K562 (cell line): ENCODE results near the gene RNF26. TPM values are rescaled to one million over a fixed set of nuclear protein-coding genes. Genes with fewer than 3 reads are reported as not detected.

ENCODE experiments used
- ATAC-seq: fragments of 200-7000 bp; cut with Tn5 transposase; 3 replicates; pipeline ENCODE4 v1.9.1; 2020; ENCODE audit warnings: moderate library complexity
- BruUV-seq: library from RNA; stranded (reverse); fragments of 400-500 nt; replicated peaks from 2 replicates; lab custom pipeline; 2021; lab: Mats Ljungman, UMichigan
- CTCF ChIA-PET: fragments of 300-600 bp; formaldehyde crosslinking; extraction: SDS; loops from one replicate; lab custom pipeline; 2021; ENCODE audit warnings: low intra/inter-chr PET ratio; lab: Yijun Ruan, JAX
- POLR2A ChIA-PET: fragments of 300-600, 350-650 bp; sonication (Branson Sonifier 250); formaldehyde crosslinking; extraction: SDS; loops from one replicate; lab custom pipeline; 2021; ENCODE audit warnings: antibody characterized with exemption, inconsistent platforms; lab: Yijun Ruan, JAX
- DNase-seq, 4 experiments: peaks; one replicate each; pipeline versions ENCODE4 v3.0.0 to v3.0.0-alpha.2; 2011 to 2018; ENCODE audit warnings: low spot score in 3 of 4, mixed read lengths in 3 of 4; ENCODE audit errors: extremely low read depth in 1 of 4
- FAIRE-seq: peaks from 2 replicates; lab custom pipeline; 2011; peaks lifted over from hg19 to GRCh38; lab: Jason Lieb, UNC
- H2AFZ ChIP-seq: 2 replicates; pipeline ENCODE4 v1.6.0; 2011; ENCODE audit warnings: low read depth, low read length, control low read depth, inconsistent platforms
- H3K27ac ChIP-seq: fragments of 200-600 bp; 3 replicates; pipeline ENCODE4 v1.8.0; 2011; ENCODE audit warnings: low read depth, mild to moderate bottlenecking, control low read depth, inconsistent platforms, low read length, moderate library complexity, mixed read lengths; ENCODE audit errors: extremely low read depth
- H3K27me3 ChIP-seq, 2 experiments: fragments of 300-600 bp in 1 of 2; 2 replicates in 1 of 2; 3 replicates in 1 of 2; pipeline versions ENCODE4 v1.6.0 to v1.8.0; 2011; ENCODE audit warnings: inconsistent platforms in 2 of 2, low read length in 2 of 2, mild to moderate bottlenecking in 1 of 2, mixed read lengths in 1 of 2, moderate library complexity in 1 of 2; ENCODE audit not compliant: control insufficient read depth in 2 of 2, insufficient read depth in 2 of 2
- H3K36me3 ChIP-seq: fragments of 300-600 bp; 3 replicates; pipeline ENCODE4 v1.8.0; 2011; ENCODE audit warnings: mild to moderate bottlenecking, low read length, inconsistent platforms; ENCODE audit not compliant: control insufficient read depth, insufficient read depth
- H3K4me1 ChIP-seq, 2 experiments: fragments of 200-600 bp in 1 of 2; replicated peaks in 1 of 2; 2 replicates in 1 of 2; 3 replicates in 1 of 2; pipeline versions ENCODE4 v1.5.1 to v1.8.0; 2011; ENCODE audit warnings: inconsistent platforms in 2 of 2, low read length in 2 of 2, mild to moderate bottlenecking in 1 of 2, mixed read lengths in 1 of 2, moderate library complexity in 1 of 2; ENCODE audit not compliant: control insufficient read depth in 2 of 2, insufficient read depth in 2 of 2
- H3K4me2 ChIP-seq: 2 replicates; pipeline ENCODE4 v1.6.1; 2011; ENCODE audit warnings: low read length, control low read depth, inconsistent platforms, mixed read lengths; ENCODE audit not compliant: insufficient read depth
- H3K4me3 ChIP-seq: fragments of 200-600 bp; sonication (generic), shearing (Covaris generic); 2 replicates; pipeline ENCODE4 v1.5.1; 2016; ENCODE audit warnings: control low read depth, inconsistent platforms
- H3K79me2 ChIP-seq: fragments of 200-600 bp; 3 replicates; pipeline ENCODE4 v1.8.0; 2011; ENCODE audit warnings: low read length, inconsistent platforms; ENCODE audit not compliant: control insufficient read depth, insufficient read depth
- H3K9ac ChIP-seq, 2 experiments: 2 replicates each; pipeline versions ENCODE4 v1.6.0 to v1.6.1; 2011; ENCODE audit warnings: low read depth in 2 of 2, low read length in 2 of 2, control low read depth in 1 of 2, inconsistent platforms in 1 of 2, mild to moderate bottlenecking in 1 of 2, mixed read lengths in 1 of 2; ENCODE audit not compliant: insufficient read depth in 1 of 2
- H3K9me1 ChIP-seq: one replicate; pipeline ENCODE4 v1.6.0; 2011; ENCODE audit warnings: inconsistent platforms, mild to moderate bottlenecking, low read length, moderate library complexity; ENCODE audit not compliant: control insufficient read depth, insufficient read depth
- H3K9me3 ChIP-seq: replicated peaks from 2 replicates; pipeline ENCODE4 v1.5.1; 2011; ENCODE audit warnings: low read depth, low read length, inconsistent platforms; ENCODE audit not compliant: control insufficient read depth, insufficient read depth
- H4K20me1 ChIP-seq: replicated peaks from 2 replicates; pipeline ENCODE4 v1.6.1; 2011; ENCODE audit warnings: low read length, inconsistent platforms, mixed read lengths; ENCODE audit not compliant: control insufficient read depth, insufficient read depth
- HMBOX1 ChIP-seq: sonication (generic); IDR thresholded peaks from 2 replicates; pipeline ENCODE4 v1.6.1; 2016
- ID3 ChIP-seq, 2 experiments: fragments of 250-450 bp in 1 of 2; fragments of 450-650 bp in 1 of 2; sonication (Bioruptor Pico) in 1 of 2; IDR thresholded peaks; 2 replicates each; pipeline versions ENCODE4 v1.6.1 to v1.8.0; 2016 to 2021; ENCODE audit warnings: mild to moderate bottlenecking in 2 of 2, moderate library complexity in 2 of 2, missing compliant biosample characterization in 1 of 2, missing genetic modification characterization in 1 of 2
- IFI16 ChIP-seq: fragments of 250-450 bp; sonication (Bioruptor Pico); IDR thresholded peaks from 2 replicates; pipeline ENCODE4 v2.1.2; 2022; ENCODE audit warnings: mild to moderate bottlenecking, inconsistent platforms
- NR0B1 ChIP-seq: fragments of 450-650 bp; IDR thresholded peaks from one replicate; pipeline ENCODE4 v1.6.1; 2018; ENCODE audit warnings: mild to moderate bottlenecking, moderate library complexity; ENCODE audit not compliant: partially characterized antibody
- NR2C1 ChIP-seq, 2 experiments: fragments of 450-650 bp; IDR thresholded peaks; 2 replicates each; pipeline ENCODE4 v1.6.1; 2017; ENCODE audit warnings: mild to moderate bottlenecking in 2 of 2, antibody characterized with exemption in 1 of 2, inconsistent platforms in 1 of 2, missing compliant biosample characterization in 1 of 2, missing genetic modification characterization in 1 of 2
- PCBP1 ChIP-seq: fragments of 200-400 bp; formaldehyde crosslinking; IDR thresholded peaks from 2 replicates; pipeline ENCODE4 v1.6.1; 2018; ENCODE audit warnings: mild to moderate bottlenecking, low read depth, low read length; ENCODE audit not compliant: poor library complexity, severe bottlenecking
- RFX7 ChIP-seq: fragments of 250-450 bp; sonication (Bioruptor Pico); IDR thresholded peaks from 2 replicates; pipeline ENCODE4 v1.5.1; 2021; ENCODE audit warnings: mild to moderate bottlenecking
- SAFB ChIP-seq: fragments of 200-400 bp; formaldehyde crosslinking; IDR thresholded peaks from 2 replicates; pipeline ENCODE4 v1.6.1; 2017; ENCODE audit warnings: low read depth, low read length, borderline replicate concordance
- SMARCB1 ChIP-seq: IDR thresholded peaks from 2 replicates; pipeline ENCODE4 v1.6.1; 2011; ENCODE audit warnings: improper control_type of control experiment, low read depth; ENCODE audit not compliant: insufficient read length
- SNIP1 ChIP-seq: fragments of 450-650 bp; IDR thresholded peaks from 2 replicates; pipeline ENCODE4 v1.7.1; 2017; ENCODE audit warnings: low read depth, mild to moderate bottlenecking
- TBL1XR1 ChIP-seq, 2 experiments: IDR thresholded peaks; 2 replicates each; pipeline ENCODE4 v1.6.1; 2012; ENCODE audit warnings: improper control_type of control experiment in 2 of 2, low read length in 2 of 2, mild to moderate bottlenecking in 1 of 2
- ZNF444 ChIP-seq: fragments of 250-450 bp; sonication (Bioruptor Pico); IDR thresholded peaks from 2 replicates; pipeline ENCODE4 v1.4.0; 2020; ENCODE audit warnings: mild to moderate bottlenecking, moderate library complexity
- ZNF707 ChIP-seq: fragments of 250-450 bp; sonication (Bioruptor Pico); conservative IDR thresholded peaks from 2 replicates; pipeline ENCODE4 v1.8.0; 2022; ENCODE audit warnings: inconsistent platforms, mild to moderate bottlenecking, moderate library complexity
- WGBS: fragments of 100-300 bp; shearing (Covaris generic); methylation state at CpG from one replicate; pipeline ENCODE4 v1.1.6; 2016; ENCODE audit warnings: low coverage, mixed read lengths; ENCODE audit not compliant: insufficient coverage; ENCODE audit errors: missing lambda C conversion rate; 5-methylcytosine and 5-hydroxymethylcytosine counted together
- in situ Hi-C: fragments of 300-500 bp; cut with MboI; formaldehyde crosslinking; loops from 4 replicates; pipeline ENCODE4 v1.15.0; 2018; ENCODE audit warnings: inconsistent platforms, mixed read lengths
- intact Hi-C: fragments of 100-400 bp; cut with micrococcal nuclease; formaldehyde crosslinking; loops from 2 replicates; pipeline ENCODE4 v1.14.2; 2022
- polyA plus RNA-seq, 8 experiments: library from polyadenylated mRNA; depleted of rRNA in 4 of 8; stranded (reverse) in 5 of 8; unstranded in 3 of 8; fragments of >200 nt; fragmentation: Nextera tagmentation in 2 of 8; fragmentation: Illumina TruSeq in 1 of 8; extraction: Ambion mirVana in 2 of 8; extraction: Trizol in 1 of 8; gene quantifications; 2 replicates each; pipeline versions ENCODE4 v1.2.1 to v1.2.3, GENCODE V29; 2011 to 2014; ENCODE audit warnings: inconsistent platforms in 1 of 8, missing spikeins in 1 of 8
- total RNA-seq, 7 experiments: library from RNA; depleted of rRNA in 6 of 7; stranded (reverse); fragments of >200 nt in 6 of 7; fragmentation: Illumina TruSeq in 2 of 7; extraction: Trizol in 2 of 7; gene quantifications; 2 replicates each; pipeline versions ENCODE4 v1.2.1 to v1.2.3, GENCODE V29; 2011 to 2021; ENCODE audit warnings: low replicate concordance in 1 of 7

The RNF26 gene
- total and polyA plus RNA-seq, 9 of the 15 experiments (the other 6 are each of a cell fraction or from before 2014, with no cell fraction given): 5.3 to 53.6 (median 12.7) TPM

GRCh38 chr11:119288219-119288618 is 46.1 kb upstream of the RNF26 start:
- Histone ChIP-seq H3K27me3 (no peaks in the 10 kb centered on the region), H3K9me3 (peaks cover 7% of the 10 kb centered on the region), H3K9ac (no peak overlapping the region), H3K36me3 (peaks cover 45% of the 10 kb centered on the region; the same call in 2 of the 3 replicates), H2AFZ (no peak overlapping the region), H3K27ac (no peak overlapping the region), H3K4me2 (no peak overlapping the region), H3K79me2 (no peaks in the 10 kb centered on the region), H3K4me3 (no peak overlapping the region), H4K20me1 (no peaks in the 10 kb centered on the region), H3K9me1 (no peaks in the 10 kb centered on the region), H3K4me1 (peaks cover 0 to 3% of the 10 kb centered on the region in 2 experiments; a peak in 1 of 5 replicates)
- DNase-seq (no peak), FAIRE-seq (no peak), ATAC-seq (no peak)
- ChIA-PET CTCF (no interaction called here), POLR2A (interaction anchor here (1.1 kb wide), 1 partner anchor 18 kb away, joined by 3 read pairs; no protein-coding TSS in a partner anchor)
- no TSS peak for BruUV-seq
- intact Hi-C loops: no loop called here
- 92% methylated on average over 3 of the region's 3 CpGs for WGBS
- TF ChIP-seq SMARCB1: no peak
- no peak for TF ChIP-seq ZNF444
- no peak for TF ChIP-seq HMBOX1
- TF ChIP-seq NR0B1: no peak
- TF ChIP-seq SNIP1: no peak
- no peak for TF ChIP-seq ZNF707 (CRISPR knock-in tag)
- TF ChIP-seq PCBP1: no peak
- TF ChIP-seq TBL1XR1 (IDR thresholded peaks at IDR 0.05; ENCODE audit: low read length in 2 of 2): no peak
- TF ChIP-seq SAFB: no peak
- TF ChIP-seq ID3 (CRISPR knock-in tag; IDR thresholded peaks at IDR 0.05): no peak
- no peak for TF ChIP-seq ID3 (tag; IDR thresholded peaks at IDR 0.05)
- no peak for TF ChIP-seq IFI16 (CRISPR knock-in tag)
- TF ChIP-seq NR2C1 (IDR thresholded peaks at IDR 0.05): no peak
- TF ChIP-seq NR2C1 (tag; IDR thresholded peaks at IDR 0.05): no peak
- no peak for TF ChIP-seq RFX7 (CRISPR knock-in tag)
- in situ Hi-C loops: no loop called here
